GM10266 (cell line): ENCODE measurements around the gene ETV6.

ENCODE experiments used
- DNase-seq: peaks from one replicate; pipeline ENCODE4 v3.0.0; 2012; ENCODE audit errors: extremely low spot score
- CTCF ChIP-seq: IDR thresholded peaks from 2 replicates; pipeline ENCODE4 v1.5.1; 2012; ENCODE audit warnings: mild to moderate bottlenecking, low read depth; ENCODE audit not compliant: control insufficient read depth, insufficient read depth; ENCODE audit errors: missing control alignments

Gene ETV6

GRCh38 chr12:11660624-11661023 lies 11.2 kb downstream of the ETV6 start:
- no peak for TF ChIP-seq CTCF
- no peak for DNase-seq

GRCh38 chr12:11661491-11662089 lies 12.1 kb downstream of the ETV6 start:
- no peak for TF ChIP-seq CTCF
- no peak for DNase-seq

GRCh38 chr12:11662369-11662768 lies 12.9 kb downstream of the ETV6 start:
- DNase-seq, result no peak
- no peak for TF ChIP-seq CTCF

- no peak for DNase-seq
- no peak for TF ChIP-seq CTCF
These were observed 13.7 kb downstream of the ETV6 start for GRCh38 chr12:11663130-11663529.

GRCh38 chr12:11664101-11664500 lies 14.6 kb downstream of the ETV6 start:
- TF ChIP-seq CTCF, result no peak
- no peak for DNase-seq

GRCh38 chr12:11666131-11667050 lies 16.9 kb downstream of the ETV6 start:
- DNase-seq, result no peak
- no peak for TF ChIP-seq CTCF

GRCh38 chr12:11667171-11667570 lies 17.7 kb downstream of the ETV6 start:
- no peak for TF ChIP-seq CTCF
- DNase-seq, result no peak
